ENCODE results near the gene RPL13A.
A peak's percentile ranks its signal among the peaks of the same experiment; 100 is the strongest.

Gene RPL13A

GRCh38 chr19:49486232-49486631 lies 1.2 kb upstream of the RPL13A start:
- DNase-seq (ENCODE audit: low read depth): no peak

GRCh38 chr19:49486710-49487276 lies 615 bp upstream of the RPL13A start:
- no peak for DNase-seq (ENCODE audit: low read depth)

- DNase-seq (ENCODE audit: low read depth): no peak
Observed at GRCh38 chr19:49488046-49488862, 846 bp downstream of the RPL13A start.

- no peak for DNase-seq (ENCODE audit: low read depth)
Observed at GRCh38 chr19:49488863-49489537, 1.6 kb downstream of the RPL13A start.

- no peak for DNase-seq (ENCODE audit: low read depth)
Observed at GRCh38 chr19:49489601-49490167, 2.3 kb downstream of the RPL13A start.

GRCh38 chr19:49490287-49491029 lies 3.0 kb downstream of the RPL13A start:
- no peak for DNase-seq (ENCODE audit: low read depth)

- DNase-seq (ENCODE audit: low read depth): no peak
Observed at GRCh38 chr19:49491030-49491803, 3.8 kb downstream of the RPL13A start.

- no peak for DNase-seq (ENCODE audit: low read depth)
Observed at GRCh38 chr19:49491804-49492572, 4.6 kb downstream of the RPL13A start.

- no peak for DNase-seq (ENCODE audit: low read depth)
Observed at GRCh38 chr19:49492573-49493405, 5.4 kb downstream of the RPL13A start.

- DNase-seq (ENCODE audit: low read depth): no peak
Observed at GRCh38 chr19:49496574-49497008, 9.2 kb downstream of the RPL13A start.

GRCh38 chr19:49497047-49497788 lies 9.8 kb downstream of the RPL13A start:
- no peak for DNase-seq (ENCODE audit: low read depth)

- DNase-seq (ENCODE audit: low read depth): no peak
Observed at GRCh38 chr19:49497789-49498103, 10.3 kb downstream of the RPL13A start.

- DNase-seq (ENCODE audit: low read depth): no peak
Observed at GRCh38 chr19:49498475-49498874, 11.1 kb downstream of the RPL13A start.

GRCh38 chr19:49499030-49499670 lies 11.7 kb downstream of the RPL13A start:
- no peak for DNase-seq (ENCODE audit: low read depth)

- peak; percentile 65 for DNase-seq (ENCODE audit: low read depth)
Observed at GRCh38 chr19:49502866-49503581, 15.6 kb downstream of the RPL13A start.

GRCh38 chr19:49503582-49503962 lies 16.2 kb downstream of the RPL13A start:
- DNase-seq (ENCODE audit: low read depth): no peak

- no peak for DNase-seq (ENCODE audit: low read depth)
Observed at GRCh38 chr19:49506575-49507105, 19.2 kb downstream of the RPL13A start.
